ENCODE measurements around the gene CCL4.
"Not testable (repeated sequence)": the region's sequence is repeated elsewhere in the genome, so short reads cannot be mapped to it uniquely, and the experiment has no call there.

DNA sequence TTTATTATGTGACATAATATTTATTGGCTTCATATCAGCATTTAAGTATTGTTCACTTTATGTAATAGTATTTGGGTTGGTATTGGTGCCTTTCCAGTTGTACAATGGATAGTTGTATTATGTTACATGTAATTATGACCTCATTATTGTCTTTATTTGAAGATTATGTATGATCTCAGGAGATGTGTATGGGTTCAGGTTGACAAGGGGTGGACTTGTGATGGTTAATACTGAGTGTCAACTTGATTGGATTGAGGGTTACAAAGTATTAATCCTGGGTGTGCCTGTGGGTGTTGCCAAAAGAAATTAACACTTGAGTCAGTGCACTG lies 12.0 kb downstream of the CCL4 start:
- TF ChIP-seq EZH2phosphoT487 (IDR thresholded peaks at IDR 0.05; ENCODE audit: borderline replicate concordance), result not testable (repeated sequence)
- TF ChIP-seq, protein P1, sequence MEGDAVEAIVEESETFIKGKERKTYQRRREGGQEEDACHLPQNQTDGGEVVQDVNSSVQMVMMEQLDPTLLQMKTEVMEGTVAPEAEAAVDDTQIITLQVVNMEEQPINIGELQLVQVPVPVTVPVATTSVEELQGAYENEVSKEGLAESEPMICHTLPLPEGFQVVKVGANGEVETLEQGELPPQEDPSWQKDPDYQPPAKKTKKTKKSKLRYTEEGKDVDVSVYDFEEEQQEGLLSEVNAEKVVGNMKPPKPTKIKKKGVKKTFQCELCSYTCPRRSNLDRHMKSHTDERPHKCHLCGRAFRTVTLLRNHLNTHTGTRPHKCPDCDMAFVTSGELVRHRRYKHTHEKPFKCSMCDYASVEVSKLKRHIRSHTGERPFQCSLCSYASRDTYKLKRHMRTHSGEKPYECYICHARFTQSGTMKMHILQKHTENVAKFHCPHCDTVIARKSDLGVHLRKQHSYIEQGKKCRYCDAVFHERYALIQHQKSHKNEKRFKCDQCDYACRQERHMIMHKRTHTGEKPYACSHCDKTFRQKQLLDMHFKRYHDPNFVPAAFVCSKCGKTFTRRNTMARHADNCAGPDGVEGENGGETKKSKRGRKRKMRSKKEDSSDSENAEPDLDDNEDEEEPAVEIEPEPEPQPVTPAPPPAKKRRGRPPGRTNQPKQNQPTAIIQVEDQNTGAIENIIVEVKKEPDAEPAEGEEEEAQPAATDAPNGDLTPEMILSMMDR (conservative IDR thresholded peaks at IDR 0.05; ENCODE audit: low read length), result not testable (repeated sequence)
